Mesodermal cell (in vitro differentiated cells): ENCODE results near the gene GALM.

Experiments used
- H3K27ac ChIP-seq: 2 replicates; pipeline ENCODE4 v1.7.0; 2013; ENCODE audit warnings: mild to moderate bottlenecking, low read depth, low read length, moderate library complexity; ENCODE audit not compliant: severe bottlenecking
- H3K36me3 ChIP-seq: 2 replicates; pipeline ENCODE4 v1.7.1; 2013; ENCODE audit warnings: mild to moderate bottlenecking, low read length, moderate library complexity; ENCODE audit not compliant: control insufficient read depth, insufficient read depth
- H3K4me1 ChIP-seq: one replicate; pipeline ENCODE4 v1.7.1; 2013; ENCODE audit warnings: mild to moderate bottlenecking, low read length; ENCODE audit not compliant: insufficient read depth, control insufficient read depth, poor library complexity, severe bottlenecking
- H3K4me3 ChIP-seq: 2 replicates; pipeline ENCODE4 v1.7.0; 2013; ENCODE audit warnings: low read length, control low read depth, mild to moderate bottlenecking; ENCODE audit not compliant: insufficient read depth, poor library complexity, severe bottlenecking; ENCODE audit errors: extremely low read depth
- H3K9me3 ChIP-seq: 2 replicates; pipeline ENCODE4 v1.7.1; 2013; ENCODE audit warnings: mild to moderate bottlenecking, low read length, moderate library complexity; ENCODE audit not compliant: control insufficient read depth
- WGBS, 2 experiments: methylation state at CpG; one replicate each; pipeline ENCODE4 v1.1.5; 2013; ENCODE audit warnings: missing lambda C conversion rate in 2 of 2; ENCODE audit not compliant: insufficient coverage in 2 of 2; 5-methylcytosine and 5-hydroxymethylcytosine counted together

GALM gene

DNA sequence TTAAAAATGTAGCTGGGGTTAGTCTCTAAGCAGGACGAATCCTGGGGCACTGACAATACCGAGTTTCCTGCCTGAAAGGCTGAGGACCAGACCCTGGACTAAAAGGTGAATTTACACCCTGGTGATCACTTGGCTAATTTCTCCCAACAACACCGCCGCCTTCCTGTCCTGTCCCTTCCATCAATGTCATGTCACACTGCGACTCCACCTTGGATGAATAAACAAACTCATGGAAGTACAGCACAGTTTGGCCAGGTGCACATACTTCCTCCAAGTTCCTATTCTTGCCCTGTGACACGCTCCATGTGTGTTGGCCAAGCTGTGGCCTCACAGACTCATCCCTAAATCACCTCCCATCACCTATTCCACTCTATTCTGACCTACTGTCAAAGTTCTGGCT, 15.9 kb upstream of the GALM start:
- Histone ChIP-seq H3K4me3 (no peak overlapping the region), H3K9me3 (no peaks in the 10 kb centered on the region), H3K27ac (no peak overlapping the region), H3K4me1 (no peaks in the 10 kb centered on the region), H3K36me3 (no peaks in the 10 kb centered on the region)
- WGBS, 2 experiments: 91 to 94% methylated on average over 6 of the region's 6 CpGs

DNA sequence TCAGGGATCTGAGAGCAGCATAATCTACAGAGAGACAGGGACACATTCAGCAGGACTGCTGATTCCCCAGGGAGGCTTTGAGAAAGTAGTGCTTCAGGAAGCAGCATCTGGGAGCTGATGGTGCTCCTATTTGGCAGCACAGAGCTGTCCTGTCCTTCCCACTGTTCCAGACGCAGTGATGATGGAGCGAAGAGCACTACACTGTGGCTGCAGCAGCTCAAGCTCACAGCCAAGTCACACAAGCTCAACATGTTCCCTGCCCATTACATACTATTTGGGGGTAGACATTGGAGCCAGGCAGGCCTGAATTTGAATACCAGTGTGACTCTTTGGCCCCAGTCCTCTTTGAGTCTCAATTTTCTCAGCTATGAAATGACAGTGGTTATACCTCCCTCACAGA, 15.2 kb upstream of the GALM start:
- 83 to 100% methylated on average over 1 to 2 of the region's 2 CpGs for WGBS, 2 experiments

DNA sequence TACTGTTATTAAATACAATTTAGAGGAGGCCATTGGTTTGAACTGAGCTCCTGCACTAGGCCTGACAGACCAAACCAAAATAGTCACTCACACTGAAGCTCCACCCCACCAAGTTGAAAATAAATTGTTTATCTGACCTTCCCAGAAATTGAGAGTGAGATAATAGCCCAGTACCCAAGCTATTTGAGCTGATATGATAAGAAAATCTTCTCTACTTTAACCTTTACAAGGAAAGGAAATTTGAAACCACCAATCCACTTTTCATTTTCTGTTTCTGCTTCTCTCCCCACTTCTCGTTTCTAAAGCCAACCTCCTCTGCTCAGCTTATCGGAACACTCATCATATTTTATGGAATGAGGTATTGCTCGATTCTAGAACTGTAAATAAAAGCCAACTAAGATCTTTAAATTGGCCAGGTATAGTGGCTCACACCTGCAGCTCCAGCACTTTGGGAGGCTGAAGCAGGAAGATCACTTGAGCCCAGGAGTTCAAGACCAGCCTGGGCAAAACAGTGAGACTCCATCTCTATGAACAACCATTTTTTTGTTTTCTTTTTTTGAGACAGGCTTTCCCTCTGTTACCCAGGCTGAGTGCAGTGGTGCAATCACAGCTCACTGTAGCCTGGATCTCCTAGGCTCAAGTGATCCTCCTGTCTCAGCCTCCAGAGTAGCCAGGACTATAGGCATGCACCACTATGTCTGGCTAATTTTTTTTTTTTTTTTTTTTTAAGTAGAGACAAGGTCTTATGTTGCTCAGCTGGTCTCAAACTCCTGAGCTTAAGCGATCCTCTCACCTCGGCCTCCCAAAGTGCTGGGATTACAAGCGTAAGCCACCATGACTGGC, 13.3 kb upstream of the GALM start:
- H3K4me3 ChIP-seq: no peak overlapping the region
- no peaks in the 10 kb centered on the region for H3K36me3 ChIP-seq
- no peaks in the 10 kb centered on the region for H3K9me3 ChIP-seq
- WGBS, 2 experiments: 89 to 100% methylated on average over 4 of the region's 6 CpGs
- H3K27ac ChIP-seq: no peak overlapping the region
- H3K4me1 ChIP-seq: no peaks in the 10 kb centered on the region

More for the DNA sequence above, 15.2 kb upstream of the GALM start:
- Histone ChIP-seq H3K27ac (no peak overlapping the region), H3K36me3 (no peaks in the 10 kb centered on the region), H3K4me3 (no peak overlapping the region), H3K4me1 (no peaks in the 10 kb centered on the region), H3K9me3 (no peaks in the 10 kb centered on the region)

- no peaks in the 10 kb centered on the region for H3K36me3 ChIP-seq
- no peak overlapping the region for H3K27ac ChIP-seq
- no peaks in the 10 kb centered on the region for H3K4me1 ChIP-seq
- no peak overlapping the region for H3K4me3 ChIP-seq
- no CpG with 5 or more reads among the region's 2 CpGs for WGBS, 2 experiments
- no peaks in the 10 kb centered on the region for H3K9me3 ChIP-seq
Measured at GRCh38 chr2:38653380-38653714, 12.6 kb upstream of the GALM start.

- H3K4me1 ChIP-seq: no peaks in the 10 kb centered on the region
- H3K9me3 ChIP-seq: no peaks in the 10 kb centered on the region
- no peaks in the 10 kb centered on the region for H3K36me3 ChIP-seq
- WGBS, 2 experiments: 80 to 88% methylated on average over 5 to 6 of the region's 10 CpGs
- H3K4me3 ChIP-seq: no peak overlapping the region
- H3K27ac ChIP-seq: no peak overlapping the region
Measured at GRCh38 chr2:38653715-38654527, 12.0 kb upstream of the GALM start.

- Histone ChIP-seq H3K27ac (no peak overlapping the region), H3K4me3 (no peak overlapping the region), H3K4me1 (no peaks in the 10 kb centered on the region), H3K9me3 (no peaks in the 10 kb centered on the region), H3K36me3 (no peaks in the 10 kb centered on the region)
- WGBS, 2 experiments: 91 to 94% methylated on average over 11 to 12 of the region's 13 CpGs
Measured at GRCh38 chr2:38654528-38655381, 11.2 kb upstream of the GALM start.

DNA sequence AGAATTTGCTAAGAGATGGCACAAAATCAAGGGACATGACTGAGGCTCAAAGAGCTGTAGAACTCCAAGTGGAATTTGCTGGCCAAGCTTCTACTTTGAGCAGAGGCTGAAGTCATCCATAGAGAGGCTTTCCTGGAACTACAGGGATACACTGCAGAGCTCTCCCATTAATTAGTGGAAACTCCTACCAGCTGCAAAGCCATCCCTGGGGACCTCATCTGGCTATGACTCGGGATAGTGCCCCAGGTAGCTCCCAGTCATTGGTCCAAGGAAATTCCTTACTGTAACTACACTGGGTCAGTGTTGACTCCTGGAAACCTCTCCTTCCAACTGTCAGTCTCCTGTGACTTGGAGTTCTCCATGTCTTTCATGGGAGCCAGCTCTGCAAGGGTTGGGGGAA, 10.5 kb upstream of the GALM start:
- Histone ChIP-seq H3K9me3 (no peaks in the 10 kb centered on the region), H3K4me1 (no peaks in the 10 kb centered on the region), H3K4me3 (no peak overlapping the region), H3K36me3 (no peaks in the 10 kb centered on the region), H3K27ac (no peak overlapping the region)
- WGBS, 2 experiments: 88 to 93% methylated on average over 1 of the region's 1 CpG

- H3K27ac ChIP-seq: no peak overlapping the region
- H3K4me1 ChIP-seq: no peaks in the 10 kb centered on the region
- 100% methylated on average over 2 to 3 of the region's 4 CpGs for WGBS, 2 experiments
- no peak overlapping the region for H3K4me3 ChIP-seq
- no peaks in the 10 kb centered on the region for H3K36me3 ChIP-seq
- no peaks in the 10 kb centered on the region for H3K9me3 ChIP-seq
Measured at GRCh38 chr2:38656866-38657480, 8.9 kb upstream of the GALM start.

- no peaks in the 10 kb centered on the region for H3K36me3 ChIP-seq
- H3K4me3 ChIP-seq: no peak overlapping the region
- no peaks in the 10 kb centered on the region for H3K9me3 ChIP-seq
- H3K4me1 ChIP-seq: no peaks in the 10 kb centered on the region
- no CpG with 5 or more reads among the region's 2 CpGs for WGBS, 2 experiments
- no peak overlapping the region for H3K27ac ChIP-seq
Measured at GRCh38 chr2:38658613-38659012, 7.3 kb upstream of the GALM start.

GRCh38 chr2:38659115-38659514, 6.8 kb upstream of the GALM start:
- WGBS, 2 experiments: 63 to 88% methylated on average over 1 of the region's 2 CpGs
- no peaks in the 10 kb centered on the region for H3K36me3 ChIP-seq
- no peaks in the 10 kb centered on the region for H3K9me3 ChIP-seq
- H3K4me1 ChIP-seq: peaks cover 2% of the 10 kb centered on the region
- H3K4me3 ChIP-seq: no peak overlapping the region
- no peak overlapping the region for H3K27ac ChIP-seq
